Caco-2 (cell line): ENCODE measurements around the gene TEX19. TPM values are rescaled to one million over a fixed set of nuclear protein-coding genes. Genes with fewer than 3 reads are reported as not detected.

Experiments used
- BruUV-seq: library from RNA; stranded (reverse); fragments of 400-500 nt; replicated peaks from 2 replicates; lab custom pipeline; 2021; lab: Mats Ljungman, UMichigan
- CTCF ChIA-PET: fragments of 300-600 bp; sonication (Branson Sonifier 250); formaldehyde crosslinking; loops from one replicate; lab custom pipeline; 2022; ENCODE audit warnings: antibody characterized with exemption; lab: Charles Lee
- POLR2A ChIA-PET: fragments of 300-600 bp; sonication (Branson Sonifier 250); formaldehyde crosslinking; loops from one replicate; lab custom pipeline; 2022; ENCODE audit warnings: antibody characterized with exemption; lab: Charles Lee
- DNase-seq, 2 experiments: peaks; one replicate each; pipeline versions ENCODE4 v3.0.0 to v3.0.0-alpha.2; 2020 to 2022
- H3K27me3 ChIP-seq: replicated peaks from 2 replicates; pipeline ENCODE4 v1.6.0; 2011; ENCODE audit warnings: low read length; ENCODE audit not compliant: control insufficient read depth, insufficient read depth
- H3K36me3 ChIP-seq: 2 replicates; pipeline ENCODE4 v1.5.1; 2011; ENCODE audit warnings: low read length; ENCODE audit not compliant: control insufficient read depth, insufficient read depth
- H3K4me1 ChIP-seq: fragments of 250-450 bp; sonication (Bioruptor Pico); 2 replicates; pipeline ENCODE4 v1.5.1; 2020; ENCODE audit warnings: mild to moderate bottlenecking
- H3K4me3 ChIP-seq: 2 replicates; pipeline ENCODE4 v1.5.1; 2011; ENCODE audit warnings: low read depth, mild to moderate bottlenecking, control low read depth, low read length
- H3K9me3 ChIP-seq: fragments of 250-450 bp; sonication (Bioruptor Pico); 2 replicates; pipeline ENCODE4 v1.5.1; 2020; ENCODE audit warnings: mild to moderate bottlenecking, moderate library complexity
- H3K27ac Mint-ChIP-seq: one replicate; pipeline ENCODE4 v1.8.0; 2022; ENCODE audit warnings: mixed read lengths; ENCODE audit not compliant: unreplicated experiment
- H3K27me3 Mint-ChIP-seq: one replicate; pipeline ENCODE4 v1.8.0; 2022; ENCODE audit warnings: mixed read lengths; ENCODE audit not compliant: insufficient read depth, unreplicated experiment
- H3K36me3 Mint-ChIP-seq: one replicate; pipeline ENCODE4 v1.8.0; 2022; ENCODE audit warnings: mild to moderate bottlenecking, mixed read lengths; ENCODE audit not compliant: insufficient read depth, unreplicated experiment
- H3K4me1 Mint-ChIP-seq: one replicate; pipeline ENCODE4 v1.8.0; 2022; ENCODE audit warnings: low read depth, mixed read lengths; ENCODE audit not compliant: unreplicated experiment
- H3K4me3 Mint-ChIP-seq: one replicate; pipeline ENCODE4 v1.8.0; 2022; ENCODE audit warnings: mild to moderate bottlenecking, moderate library complexity, mixed read lengths; ENCODE audit not compliant: unreplicated experiment
- H3K9me3 Mint-ChIP-seq: one replicate; pipeline ENCODE4 v1.8.0; 2022; ENCODE audit warnings: mixed read lengths; ENCODE audit not compliant: unreplicated experiment
- CTCF ChIP-seq, 2 experiments: fragments of 200-600 bp in 1 of 2; IDR thresholded peaks; 1 replicate in 1 of 2; 2 replicates in 1 of 2; pipeline versions ENCODE4 v1.5.1 to v1.8.0; 2011 to 2022; ENCODE audit warnings: antibody characterized with exemption in 1 of 2, control low read depth in 1 of 2, inconsistent platforms in 1 of 2, low read depth in 1 of 2, low read length in 1 of 2, mild to moderate bottlenecking in 1 of 2, moderate library complexity in 1 of 2; ENCODE audit not compliant: insufficient read depth in 1 of 2, severe bottlenecking in 1 of 2, unreplicated experiment in 1 of 2
- intact Hi-C: fragments of 100-400 bp; cut with micrococcal nuclease; formaldehyde crosslinking; loops from one replicate; pipeline ENCODE4 v1.10.0; 2022; ENCODE audit not compliant: unreplicated experiment
- total RNA-seq: library from RNA; stranded (reverse); gene quantifications from 2 replicates; pipeline ENCODE4 v1.2.3, GENCODE V29; 2022

Gene TEX19
- total RNA-seq, 1 experiment from 2014 or later: 4.2 TPM

- Mint-ChIP-seq H3K27me3 (no peaks in the 10 kb centered on the region), H3K27ac (no peak overlapping the region), H3K36me3 (no peaks in the 10 kb centered on the region), H3K4me1 (no peaks in the 10 kb centered on the region), H3K4me3 (no peak overlapping the region), H3K9me3 (no peaks in the 10 kb centered on the region)
- DNase-seq: no peak
- no peak for TF ChIP-seq CTCF (IDR thresholded peaks at IDR 0.05; ENCODE audit: insufficient read depth in 1 of 2, low read depth in 1 of 2, low read length in 1 of 2, severe bottlenecking in 1 of 2, unreplicated experiment in 1 of 2)
- Histone ChIP-seq H3K36me3 (no peaks in the 10 kb centered on the region), H3K27me3 (no peaks in the 10 kb centered on the region), H3K9me3 (no peaks in the 10 kb centered on the region), H3K4me1 (peaks cover 9% of the 10 kb centered on the region; the same call in 1 of the 2 replicates), H3K4me3 (no peak overlapping the region)
- intact Hi-C loops: no loop called here
- ChIA-PET CTCF (no interaction called here), POLR2A (no interaction called here)
- BruUV-seq: no TSS peak
These were observed 42.2 kb upstream of the TEX19 start for GRCh38 chr17:82316651-82317393.

GRCh38 chr17:82317394-82318168, 41.5 kb upstream of the TEX19 start, which contains the start of gene CD7:
Gene CD7 (minus strand): TSS chr17:82317608. CDS start chr17:82317495, 113 bp downstream.
- Mint-ChIP-seq H3K4me3 (no peak within 1 kb of the TSS), H3K4me1 (no peaks in the 10 kb centered on the region), H3K9me3 (no peaks in the 10 kb centered on the region), H3K36me3 (no peaks in the 10 kb centered on the region), H3K27me3 (no peaks in the 10 kb centered on the region), H3K27ac (no peak within 1 kb of the TSS)
- TF ChIP-seq CTCF (IDR thresholded peaks at IDR 0.05; ENCODE audit: insufficient read depth in 1 of 2, low read depth in 1 of 2, low read length in 1 of 2, severe bottlenecking in 1 of 2, unreplicated experiment in 1 of 2): no peak
- ChIA-PET CTCF (no interaction called here), POLR2A (no interaction called here)
- Histone ChIP-seq H3K4me1 (peaks cover 9% of the 10 kb centered on the region; the same call in 1 of the 2 replicates), H3K9me3 (no peaks in the 10 kb centered on the region), H3K4me3 (no peak within 1 kb of the TSS), H3K27me3 (no peaks in the 10 kb centered on the region), H3K36me3 (no peaks in the 10 kb centered on the region)
- intact Hi-C loops: no loop called here
- DNase-seq: no peak
- BruUV-seq: no TSS peak

- CTCF ChIA-PET: no interaction called here
- intact Hi-C loops: no loop called here
- Mint-ChIP-seq H3K4me1 (no peaks in the 10 kb centered on the region), H3K4me3 (no peak overlapping the region), H3K27me3 (no peaks in the 10 kb centered on the region), H3K9me3 (no peaks in the 10 kb centered on the region), H3K27ac (no peak overlapping the region), H3K36me3 (no peaks in the 10 kb centered on the region)
- Histone ChIP-seq H3K27me3 (no peaks in the 10 kb centered on the region), H3K9me3 (no peaks in the 10 kb centered on the region), H3K4me1 (peaks cover 9% of the 10 kb centered on the region; the same call in 1 of the 2 replicates), H3K4me3 (no peak overlapping the region), H3K36me3 (no peaks in the 10 kb centered on the region)
- POLR2A ChIA-PET: no interaction called here
- BruUV-seq: no TSS peak
- TF ChIP-seq CTCF (IDR thresholded peaks at IDR 0.05; ENCODE audit: insufficient read depth in 1 of 2, low read depth in 1 of 2, low read length in 1 of 2, severe bottlenecking in 1 of 2, unreplicated experiment in 1 of 2): no peak
- DNase-seq: no peak
These were observed 40.9 kb upstream of the TEX19 start for GRCh38 chr17:82318169-82318498.
